ENCODE data around the gene OSBPL7.

The OSBPL7 gene

DNA sequence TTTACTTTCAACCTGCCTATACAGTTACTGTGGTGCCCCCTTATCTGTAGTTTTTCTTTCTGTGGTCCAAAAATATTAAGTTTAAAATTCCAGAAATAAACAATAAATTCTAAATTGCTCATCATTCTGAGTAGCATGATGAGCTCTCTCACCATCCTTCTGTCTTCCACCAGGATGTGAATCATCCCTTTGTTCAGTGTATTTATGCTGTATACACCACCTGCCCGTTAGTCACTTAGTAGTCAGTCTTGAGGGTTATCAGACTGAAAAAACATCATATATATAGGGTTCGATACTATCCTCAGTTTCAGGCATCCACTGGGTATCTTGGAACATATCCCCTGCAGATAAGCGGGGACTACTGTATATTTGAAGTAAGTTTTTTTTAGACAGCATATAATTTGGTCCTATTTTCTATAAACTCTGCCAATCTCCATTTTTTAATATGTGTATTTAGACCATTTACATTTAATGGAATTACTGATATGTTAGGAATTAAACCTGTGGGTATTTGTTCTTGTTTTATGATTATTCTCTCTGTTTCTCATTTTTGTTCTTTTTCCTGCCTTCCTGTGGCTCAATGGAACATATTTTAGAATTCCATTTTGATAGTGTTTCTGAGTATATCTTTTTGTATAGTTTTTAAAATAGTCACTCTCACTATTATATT lies 57.5 kb downstream of the OSBPL7 start:
- DNase-seq = no peak

DNA sequence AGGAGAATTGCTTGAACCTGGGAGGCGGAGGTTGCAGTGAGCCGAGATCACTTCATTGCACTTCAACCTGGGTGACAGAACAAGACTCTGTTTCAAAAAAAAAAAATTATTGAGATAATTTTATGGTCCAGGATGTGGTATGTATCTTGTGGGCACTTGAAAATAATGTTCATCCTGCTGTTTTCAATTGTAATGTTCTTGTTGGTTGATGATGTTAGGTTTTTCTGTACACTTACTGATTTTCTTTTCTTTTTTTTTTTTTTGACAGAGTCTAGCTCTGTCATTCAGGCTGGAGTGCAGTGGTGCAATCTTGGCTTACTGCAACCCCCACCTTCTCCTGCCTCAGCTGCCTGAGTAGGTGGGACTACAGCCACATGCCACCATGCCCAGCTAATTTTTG lies 58.9 kb downstream of the OSBPL7 start:
- DNase-seq = peak in 1 of 5 experiments; percentile 39

DNA sequence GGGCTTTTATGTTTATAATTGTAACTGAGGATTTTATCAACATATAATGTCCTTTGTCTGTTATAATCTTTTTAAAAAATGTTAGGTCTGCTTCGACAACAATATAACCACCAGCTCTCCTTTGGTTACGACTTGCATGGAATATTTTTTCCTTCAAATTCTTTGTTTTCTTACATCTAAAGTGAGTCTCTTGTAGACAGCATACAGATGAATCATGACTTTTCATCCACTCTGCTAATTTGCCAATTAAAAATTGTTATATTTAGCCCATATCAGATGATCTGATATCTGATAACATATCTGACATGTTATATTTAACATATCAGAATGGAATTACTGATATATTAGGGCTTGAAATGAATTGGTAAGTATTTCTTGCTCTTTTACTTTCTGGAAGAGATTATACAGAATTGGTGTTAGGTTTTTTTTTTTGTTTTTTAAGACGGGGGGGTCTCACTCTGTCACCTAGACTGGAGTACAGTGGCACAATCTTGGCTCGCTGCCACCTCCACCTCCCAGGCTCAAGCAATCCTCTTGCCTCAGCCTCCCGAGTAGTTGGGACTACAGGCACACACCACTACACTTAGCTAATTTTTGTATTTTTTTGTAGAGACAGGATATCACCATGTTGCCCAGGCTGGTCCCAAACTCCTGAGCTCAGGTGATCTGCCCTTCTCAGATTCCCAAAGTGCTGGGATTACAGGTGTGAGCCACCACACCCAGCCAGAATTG lies 61.0 kb downstream of the OSBPL7 start:
- DNase-seq = no peak

DNA sequence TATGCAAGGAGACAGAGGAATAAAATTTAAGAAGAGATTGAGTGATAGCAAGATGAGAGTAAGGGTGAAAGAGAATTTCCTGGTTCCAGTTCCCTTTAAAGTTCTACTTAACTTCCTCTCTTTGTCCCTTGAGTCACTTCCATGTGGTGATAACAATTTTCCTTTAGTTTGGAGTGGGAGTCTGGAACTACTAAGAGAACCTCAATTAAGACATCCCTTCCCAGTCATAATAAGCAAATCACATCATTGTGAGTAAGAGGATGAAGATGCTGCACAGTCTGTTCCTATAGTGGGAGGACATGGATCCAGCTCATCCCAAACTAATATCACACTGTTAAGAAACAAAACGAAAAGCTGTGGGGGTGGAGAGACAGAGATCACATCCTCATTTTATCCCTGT lies 64.2 kb downstream of the OSBPL7 start:
- DNase-seq = no peak
